GM12878 (cell line): ENCODE data around the gene CORO7.

Source experiments
- POLR2AphosphoS5 ChIP-seq: IDR thresholded peaks from 2 replicates; pipeline ENCODE4 v1.6.1; 2011; ENCODE audit warnings: mild to moderate bottlenecking, low read length, inconsistent platforms
- SMAD5 ChIP-seq: IDR thresholded peaks from 2 replicates; pipeline ENCODE4 v1.6.1; 2016; ENCODE audit warnings: antibody characterized with exemption, low read depth
- ZNF622 ChIP-seq: fragments of 450-650 bp; IDR thresholded peaks from 2 replicates; pipeline ENCODE4 v1.6.1; 2017; ENCODE audit warnings: mild to moderate bottlenecking, inconsistent platforms

DNA sequence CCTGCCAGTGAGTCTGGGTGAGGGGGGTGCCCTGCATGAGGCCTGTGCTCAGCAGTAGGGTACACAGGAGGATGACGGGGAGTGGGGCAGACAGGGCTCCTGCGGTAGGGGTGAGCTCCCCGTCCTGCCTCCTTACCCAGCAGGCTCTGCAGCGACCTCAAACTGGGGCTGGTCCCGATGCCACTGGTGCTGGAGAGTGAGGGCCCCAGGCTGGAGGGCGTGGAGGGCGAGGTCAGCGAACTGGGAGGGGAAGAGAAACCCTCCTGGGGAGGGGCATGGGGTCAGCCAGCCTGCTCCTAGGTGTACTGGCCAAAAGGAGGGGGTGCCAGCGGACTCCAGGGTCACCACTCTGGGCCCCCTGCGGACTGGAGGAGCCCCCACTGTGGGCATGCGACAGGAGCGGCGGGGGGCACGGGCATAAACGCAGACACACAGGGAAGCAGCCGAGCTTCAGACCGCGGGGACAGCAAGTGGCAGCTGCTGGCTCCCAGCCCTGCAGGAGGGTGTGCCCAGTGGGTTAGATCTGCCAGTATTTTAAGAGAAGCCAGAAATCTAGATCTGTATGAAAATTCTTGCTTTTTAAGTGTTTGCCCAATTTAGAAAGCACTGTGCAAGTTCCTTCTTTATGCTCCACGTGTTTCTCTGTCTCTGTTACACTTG, 53.8 kb downstream of the CORO7 start:
- no peak for TF ChIP-seq SMAD5
- TF ChIP-seq ZNF622, result no peak
- TF ChIP-seq POLR2AphosphoS5, result no peak
